HG03571 (cell line): Measurements from ENCODE around the gene RNF19B.
"Not testable (repeated sequence)": the region's sequence is repeated elsewhere in the genome, so short reads cannot be mapped to it uniquely, and the experiment has no call there.

Experiments
- ATAC-seq: cut with Tn5 transposase; IDR thresholded peaks from one replicate; pipeline ENCODE4 v1.9.1; 2021; ENCODE audit not compliant: unreplicated experiment

Gene RNF19B

GRCh38 chr1:32964461-32965250 lies at the start of gene RNF19B:
TSS of gene RNF19B (minus strand) at chr1:32964809. CDS start at chr1:32964685, 124 bp downstream.
- peak; percentile 75 for ATAC-seq

GRCh38 chr1:33013791-33014190 lies 49.2 kb upstream of the RNF19B start:
- ATAC-seq, result no peak

- ATAC-seq, result no peak
These were observed 47.6 kb upstream of the RNF19B start for GRCh38 chr1:33012165-33012564.

- ATAC-seq, result no peak
These were observed 46.5 kb upstream of the RNF19B start for GRCh38 chr1:33010932-33011731.

GRCh38 chr1:33009561-33009960 lies 45.0 kb upstream of the RNF19B start:
- no peak for ATAC-seq

GRCh38 chr1:33008051-33008914 lies 43.7 kb upstream of the RNF19B start:
- ATAC-seq, result no peak

- ATAC-seq, result no peak
These were observed 42.8 kb upstream of the RNF19B start for GRCh38 chr1:33007190-33008050.

- ATAC-seq, result no peak
These were observed 41.3 kb upstream of the RNF19B start for GRCh38 chr1:33005838-33006421.

- no peak for ATAC-seq
These were observed 40.7 kb upstream of the RNF19B start for GRCh38 chr1:33005117-33005837.

GRCh38 chr1:33004613-33005012 lies 40.0 kb upstream of the RNF19B start:
- ATAC-seq, result no peak

GRCh38 chr1:33003657-33004056 lies 39.0 kb upstream of the RNF19B start:
- ATAC-seq, result no peak

GRCh38 chr1:33002006-33002405 lies 37.4 kb upstream of the RNF19B start:
- no peak for ATAC-seq

- ATAC-seq, result no peak
These were observed 36.7 kb upstream of the RNF19B start for GRCh38 chr1:33001282-33001681.

GRCh38 chr1:33000427-33001026 lies 35.9 kb upstream of the RNF19B start:
- ATAC-seq, result no peak

GRCh38 chr1:32998997-32999396 lies 34.4 kb upstream of the RNF19B start:
- ATAC-seq, result no peak

GRCh38 chr1:32998064-32998463 lies 33.5 kb upstream of the RNF19B start:
- no peak for ATAC-seq

GRCh38 chr1:32997381-32997891 lies 32.8 kb upstream of the RNF19B start:
- ATAC-seq, result no peak

GRCh38 chr1:32993324-32993636 lies 28.7 kb upstream of the RNF19B start:
- not testable (repeated sequence) for ATAC-seq
